ENCODE data around the gene BCO1.

Gene BCO1

DNA sequence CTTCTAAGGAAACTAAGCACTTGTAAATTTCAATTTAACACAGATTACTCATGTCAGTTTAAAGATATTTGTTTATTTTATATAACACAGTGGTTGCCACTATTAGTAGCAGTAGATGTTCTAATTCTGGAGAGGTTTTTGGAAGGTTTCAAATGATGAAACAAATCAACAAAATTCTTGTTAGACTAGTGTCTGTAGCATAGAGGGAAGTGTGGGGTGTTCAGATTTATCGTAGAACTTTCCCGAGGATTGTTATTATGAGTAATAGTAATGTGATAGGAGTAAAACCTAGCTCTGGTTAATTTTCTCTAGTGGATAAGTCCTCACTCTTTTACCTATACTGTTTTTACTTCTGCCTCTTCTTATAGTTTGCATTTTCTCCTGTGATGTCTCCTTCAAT, 82.5 kb downstream of the BCO1 start:
- DNase-seq: no peak

DNA sequence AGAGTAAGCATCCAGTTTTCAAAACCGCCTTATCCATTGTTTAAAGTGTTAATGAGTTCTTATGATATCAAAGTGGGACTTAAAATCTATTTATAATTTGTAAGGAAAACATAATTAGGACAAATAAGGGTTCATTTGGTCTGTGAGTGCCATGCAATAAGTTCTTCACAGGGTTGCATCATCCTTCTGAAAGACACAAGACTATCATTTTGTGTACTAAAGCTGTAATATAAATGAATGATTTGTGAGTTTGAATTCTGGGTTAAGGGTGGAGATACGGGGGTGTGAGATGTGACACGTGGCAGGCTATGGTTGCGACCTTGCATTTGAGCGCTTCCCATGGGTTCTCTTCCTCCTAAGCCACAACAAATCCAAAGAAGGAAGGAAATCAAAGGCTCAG, 83.0 kb downstream of the BCO1 start:
- DNase-seq: no peak

DNA sequence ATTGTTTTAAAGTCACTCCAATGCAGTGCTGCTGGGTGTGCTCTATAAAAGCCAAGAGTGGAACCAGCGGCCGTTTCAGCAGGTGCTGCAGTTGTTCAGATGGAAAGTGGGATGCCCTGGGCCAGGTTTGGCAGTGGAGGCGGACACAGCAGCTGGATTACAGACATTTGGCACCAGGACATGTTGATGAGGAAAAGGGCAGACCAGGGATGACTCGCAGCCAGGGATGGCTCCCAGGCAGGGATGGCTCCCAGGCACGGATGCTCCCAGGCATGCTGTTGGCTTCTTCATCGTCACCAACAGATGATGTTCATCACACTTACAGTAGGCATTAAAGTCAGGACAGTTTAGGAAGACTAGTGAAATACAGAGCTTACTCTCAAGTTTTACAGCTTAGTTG, 86.3 kb downstream of the BCO1 start:
- no peak for DNase-seq

DNA sequence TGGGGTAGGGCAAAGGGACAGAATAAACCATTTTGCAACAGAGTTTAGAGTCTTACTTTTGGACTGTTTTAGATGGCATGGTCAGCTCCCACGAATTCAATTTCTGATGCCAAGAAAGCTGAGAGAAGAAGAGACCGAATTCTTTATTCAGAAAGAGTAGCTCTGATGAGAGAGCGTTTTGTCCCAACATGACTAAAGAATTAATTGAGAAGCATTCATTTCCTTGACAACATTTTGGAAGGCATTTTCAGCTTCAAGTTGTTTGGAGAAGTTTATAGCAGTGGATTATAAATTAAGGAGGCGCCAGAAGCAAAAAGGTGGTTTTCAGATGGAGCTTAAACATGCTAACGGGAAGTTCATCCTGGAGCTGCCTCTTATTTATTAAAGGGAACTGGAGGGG, 88.5 kb downstream of the BCO1 start:
- DNase-seq: no peak

DNA sequence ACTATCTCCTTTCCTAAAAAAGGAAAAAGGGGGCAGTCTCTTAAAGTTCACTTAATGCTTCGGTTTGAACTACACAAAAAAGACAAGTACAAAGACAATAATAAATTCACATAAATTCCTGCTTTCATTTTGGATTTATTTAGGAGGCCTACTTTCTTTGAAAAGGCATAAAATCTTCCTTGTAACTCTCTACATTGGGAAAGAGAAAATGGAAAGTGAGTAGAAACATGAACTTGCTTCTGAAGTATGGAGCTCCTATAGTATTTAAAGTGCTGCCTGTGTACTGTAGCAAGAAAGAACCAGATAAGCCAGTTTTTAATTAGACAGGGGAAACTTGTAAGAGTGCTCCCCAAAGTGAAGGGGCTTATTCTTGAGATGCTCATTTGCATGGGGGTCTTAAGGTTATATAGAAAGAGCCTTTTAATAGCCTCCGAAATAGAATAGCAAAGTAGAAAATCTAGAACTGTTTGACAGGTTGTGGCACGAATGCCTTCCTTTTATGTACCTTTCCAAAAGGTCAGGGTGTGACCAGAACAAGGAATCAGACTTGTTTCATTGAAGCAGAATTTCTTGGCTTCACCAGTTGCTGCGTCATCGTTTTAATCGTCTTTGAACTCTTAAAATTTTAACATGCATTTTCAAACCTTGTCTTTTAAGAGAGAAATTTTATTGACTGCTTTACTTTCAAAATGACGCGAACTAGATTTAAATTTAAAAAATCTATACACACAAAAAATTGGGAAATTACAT, 89.1 kb downstream of the BCO1 start:
- DNase-seq: no peak

DNA sequence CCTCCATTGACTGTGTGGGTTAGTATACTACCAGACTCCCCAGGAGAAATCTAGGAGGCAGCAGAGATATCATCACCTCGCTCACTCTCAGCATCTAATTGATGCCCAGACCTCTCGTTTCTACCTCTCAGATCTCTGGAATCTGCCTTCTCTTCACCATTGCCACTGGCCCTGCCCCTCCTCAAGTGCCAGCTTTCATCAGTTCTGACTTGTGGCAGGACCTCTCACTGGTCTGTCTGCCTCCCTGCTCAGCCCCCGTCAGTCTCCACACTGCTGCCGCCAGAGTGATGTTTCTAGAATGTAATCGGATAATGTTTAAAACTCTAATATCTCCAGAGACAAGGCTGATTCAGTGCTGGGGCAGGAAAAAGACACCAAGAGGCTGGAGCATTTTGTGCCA, 91.5 kb downstream of the BCO1 start:
- no peak for DNase-seq

DNA sequence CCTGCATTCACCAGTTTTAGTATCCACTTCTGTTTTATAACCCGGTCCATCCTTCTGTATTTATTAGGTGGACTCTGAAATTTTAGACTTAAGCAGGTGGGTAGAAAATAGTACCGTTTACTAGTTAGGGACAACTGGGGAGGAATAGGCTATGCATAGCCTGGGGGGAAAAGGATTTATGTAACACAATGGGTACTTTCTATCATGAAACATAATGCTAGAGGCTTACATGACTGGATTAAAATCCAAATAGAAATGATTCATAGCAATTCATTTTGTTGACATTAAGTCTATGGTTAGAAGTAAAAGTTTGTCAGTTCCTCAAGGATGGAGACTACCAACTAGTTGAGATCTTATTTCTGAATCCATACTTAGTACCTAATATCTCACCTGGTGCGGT, 94.9 kb downstream of the BCO1 start:
- DNase-seq: no peak

DNA sequence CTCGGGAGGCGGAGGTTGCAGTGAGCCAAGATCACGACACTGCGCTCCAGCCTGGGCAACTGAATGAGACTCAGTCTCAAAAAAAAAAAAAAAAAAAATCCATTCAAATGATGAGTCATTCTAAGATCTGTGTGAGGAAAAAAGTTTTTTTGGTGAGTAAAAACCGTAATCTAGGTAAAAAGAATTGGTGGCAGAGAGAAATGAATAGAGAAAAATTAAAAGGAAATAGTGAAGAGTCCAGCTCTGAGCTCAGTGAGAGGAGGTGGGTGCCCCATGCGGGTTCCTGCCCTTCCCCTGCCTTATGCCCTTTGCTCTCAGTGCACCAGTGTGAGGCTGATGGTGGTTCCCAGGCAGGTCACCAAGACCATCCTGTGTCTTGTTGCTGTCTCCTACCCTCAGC, 97.2 kb downstream of the BCO1 start:
- no peak for DNase-seq

DNA sequence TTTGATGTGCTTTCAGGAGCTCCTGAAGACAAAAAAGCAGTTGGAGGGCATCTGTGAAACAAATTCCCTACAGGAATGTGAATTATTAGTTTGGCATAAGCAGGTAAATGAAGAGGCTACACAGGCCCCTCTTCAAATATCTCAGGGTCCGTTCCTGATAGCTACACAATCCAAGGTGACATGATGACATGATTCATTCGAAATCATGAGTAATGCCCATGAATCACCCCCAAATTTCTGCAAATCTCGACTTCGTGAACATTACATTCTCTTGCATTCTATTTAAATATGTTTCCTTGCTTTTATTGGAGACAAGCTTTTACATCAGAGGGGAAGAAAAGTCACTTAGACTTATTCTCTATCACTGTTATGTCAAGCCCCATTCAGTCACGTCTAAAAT, 98.6 kb downstream of the BCO1 start:
- no peak for DNase-seq
